ENCODE data around the gene ANKRD11.

ANKRD11 gene

GRCh38 chr16:89482150-89482816 lies 8.1 kb downstream of the ANKRD11 start:
- Histone ChIP-seq H3K4me2 (peak overlapping the region; percentile 39; the same call in 1 of the 2 replicates), H3K9ac (no peak overlapping the region), H3K79me2 (ENCODE audit: insufficient read depth, low read depth) (peaks cover 100% of the 10 kb centered on the region), H3K27me3 (ENCODE audit: insufficient read depth, low read depth) (no peaks in the 10 kb centered on the region), H2AFZ (ENCODE audit: low read depth) (no peak overlapping the region), H3K4me3 (IDR thresholded peaks at IDR 0.05; ENCODE audit: insufficient read depth, low read depth, low read length) (no peak overlapping the region), H3K4me1 (ENCODE audit: low read depth, poor library complexity, severe bottlenecking) (peaks cover 81% of the 10 kb centered on the region), H3K36me3 (ENCODE audit: insufficient read depth) (no peaks in the 10 kb centered on the region; the same call in 1 of the 2 replicates), H3K27ac (no peak overlapping the region; the same call in 1 of the 2 replicates), H4K20me1 (ENCODE audit: insufficient read depth) (peaks cover 92% of the 10 kb centered on the region)
- TF ChIP-seq CTCF (conservative IDR thresholded peaks at IDR 0.05; ENCODE audit: low read depth, low read length), result no peak

GRCh38 chr16:89481356-89481955 lies 8.9 kb downstream of the ANKRD11 start:
- H3K79me2 ChIP-seq (ENCODE audit: insufficient read depth, low read depth), result peaks cover 100% of the 10 kb centered on the region
- H2AFZ ChIP-seq (ENCODE audit: low read depth), result no peak overlapping the region
- H3K27ac ChIP-seq, result no peak overlapping the region; the same call in 1 of the 2 replicates
- no peak overlapping the region for H3K9ac ChIP-seq
- H3K4me1 ChIP-seq (ENCODE audit: low read depth, poor library complexity, severe bottlenecking), result peaks cover 77% of the 10 kb centered on the region
- no peaks in the 10 kb centered on the region for H3K27me3 ChIP-seq (ENCODE audit: insufficient read depth, low read depth)
- peak overlapping the region; percentile 39; the same call in 1 of the 2 replicates for H3K4me2 ChIP-seq
- no peak overlapping the region for H3K4me3 ChIP-seq (IDR thresholded peaks at IDR 0.05; ENCODE audit: insufficient read depth, low read depth, low read length)
- H4K20me1 ChIP-seq (ENCODE audit: insufficient read depth), result peaks cover 93% of the 10 kb centered on the region
- no peak for TF ChIP-seq CTCF (conservative IDR thresholded peaks at IDR 0.05; ENCODE audit: low read depth, low read length)
- H3K36me3 ChIP-seq (ENCODE audit: insufficient read depth), result no peaks in the 10 kb centered on the region; the same call in 1 of the 2 replicates

- Histone ChIP-seq H3K4me2 (no peak overlapping the region), H4K20me1 (ENCODE audit: insufficient read depth) (peaks cover 93% of the 10 kb centered on the region), H2AFZ (ENCODE audit: low read depth) (no peak overlapping the region), H3K79me2 (ENCODE audit: insufficient read depth, low read depth) (peaks cover 100% of the 10 kb centered on the region), H3K9ac (no peak overlapping the region), H3K27me3 (ENCODE audit: insufficient read depth, low read depth) (no peaks in the 10 kb centered on the region), H3K4me3 (IDR thresholded peaks at IDR 0.05; ENCODE audit: insufficient read depth, low read depth, low read length) (no peak overlapping the region), H3K27ac (no peak overlapping the region), H3K4me1 (ENCODE audit: low read depth, poor library complexity, severe bottlenecking) (peaks cover 73% of the 10 kb centered on the region), H3K36me3 (ENCODE audit: insufficient read depth) (no peaks in the 10 kb centered on the region; the same call in 1 of the 2 replicates)
- TF ChIP-seq CTCF (conservative IDR thresholded peaks at IDR 0.05; ENCODE audit: low read depth, low read length), result no peak
These were observed 11.7 kb downstream of the ANKRD11 start for GRCh38 chr16:89478576-89479221.

- H3K36me3 ChIP-seq (ENCODE audit: insufficient read depth), result no peaks in the 10 kb centered on the region
- no peaks in the 10 kb centered on the region for H3K27me3 ChIP-seq (ENCODE audit: insufficient read depth, low read depth)
- no peak overlapping the region for H3K4me2 ChIP-seq
- H3K4me3 ChIP-seq (IDR thresholded peaks at IDR 0.05; ENCODE audit: insufficient read depth, low read depth, low read length), result no peak overlapping the region
- no peak overlapping the region for H3K9ac ChIP-seq
- peaks cover 93% of the 10 kb centered on the region for H4K20me1 ChIP-seq (ENCODE audit: insufficient read depth)
- peaks cover 73% of the 10 kb centered on the region for H3K4me1 ChIP-seq (ENCODE audit: low read depth, poor library complexity, severe bottlenecking)
- no peak for TF ChIP-seq CTCF (conservative IDR thresholded peaks at IDR 0.05; ENCODE audit: low read depth, low read length)
- H2AFZ ChIP-seq (ENCODE audit: low read depth), result no peak overlapping the region
- no peak overlapping the region for H3K27ac ChIP-seq
- peaks cover 100% of the 10 kb centered on the region for H3K79me2 ChIP-seq (ENCODE audit: insufficient read depth, low read depth)
These were observed 13.5 kb downstream of the ANKRD11 start for GRCh38 chr16:89476811-89477261.

All from KMS-11 (cell line).